SK-N-SH (cell line): ENCODE measurements around the gene ZMYND8.

Experiments
- CHD2 ChIP-seq: fragments of 150-350 bp; IDR thresholded peaks from 2 replicates; pipeline ENCODE4 v1.6.1; 2018; ENCODE audit warnings: low read length; ENCODE audit not compliant: partially characterized antibody
- ELF1 ChIP-seq: IDR thresholded peaks from 2 replicates; pipeline ENCODE4 v1.4.0; 2012
- EP300 ChIP-seq, 2 experiments: IDR thresholded peaks; 2 replicates each; pipeline versions ENCODE4 v1.4.0 to v1.6.1; 2012; ENCODE audit warnings: borderline replicate concordance in 1 of 2, low read depth in 1 of 2, low read length in 1 of 2
- EZH2phosphoT487 ChIP-seq: fragments of 200-600 bp; sonication (generic); IDR thresholded peaks from 2 replicates; pipeline ENCODE4 v1.6.1; 2017; ENCODE audit warnings: low read depth, mixed run types, mild to moderate bottlenecking, antibody characterized with exemption, moderate library complexity, borderline replicate concordance
- GABPA ChIP-seq: IDR thresholded peaks from 2 replicates; pipeline ENCODE4 v1.4.0; 2012; ENCODE audit warnings: low read depth, mild to moderate bottlenecking
- GATA2 ChIP-seq: sonication (generic); formaldehyde crosslinking; IDR thresholded peaks from 2 replicates; pipeline ENCODE4 v1.5.0; 2020; ENCODE audit warnings: mild to moderate bottlenecking, missing genetic modification reagents
- POLR2AphosphoS5 ChIP-seq: IDR thresholded peaks from 2 replicates; pipeline ENCODE4 v1.6.1; 2012; ENCODE audit warnings: low read depth, low read length
- RXRA ChIP-seq: IDR thresholded peaks from 2 replicates; pipeline ENCODE4 v1.4.0; 2012; ENCODE audit warnings: low read depth, mild to moderate bottlenecking, borderline replicate concordance
- SMC3 ChIP-seq: IDR thresholded peaks from 2 replicates; pipeline ENCODE4 v1.6.1; 2012; ENCODE audit warnings: low read depth, low read length, improper control_type of control experiment
- USF2 ChIP-seq: fragments of 150-350 bp; IDR thresholded peaks from 2 replicates; pipeline ENCODE4 v1.6.1; 2017; ENCODE audit warnings: antibody characterized with exemption, low read length, low read depth, borderline replicate concordance
- TF ChIP-seq, protein P1 (sequence below): fragments of 200-600 bp; sonication (generic); IDR thresholded peaks from 2 replicates; pipeline ENCODE4 v1.6.1; 2017; ENCODE audit warnings: antibody characterized with exemption, mild to moderate bottlenecking, moderate library complexity
- TF ChIP-seq, protein P2 (sequence below): IDR thresholded peaks from 2 replicates; pipeline ENCODE4 v1.4.0; 2012; ENCODE audit warnings: low read depth, borderline replicate concordance

GRCh38 chr20:47187450-47188195 is 168.9 kb downstream of the ZMYND8 start:
- TF ChIP-seq EP300 (IDR thresholded peaks at IDR 0.05; ENCODE audit: borderline replicate concordance in 1 of 2, low read depth in 1 of 2, low read length in 1 of 2): no peak
- TF ChIP-seq, protein P1, sequence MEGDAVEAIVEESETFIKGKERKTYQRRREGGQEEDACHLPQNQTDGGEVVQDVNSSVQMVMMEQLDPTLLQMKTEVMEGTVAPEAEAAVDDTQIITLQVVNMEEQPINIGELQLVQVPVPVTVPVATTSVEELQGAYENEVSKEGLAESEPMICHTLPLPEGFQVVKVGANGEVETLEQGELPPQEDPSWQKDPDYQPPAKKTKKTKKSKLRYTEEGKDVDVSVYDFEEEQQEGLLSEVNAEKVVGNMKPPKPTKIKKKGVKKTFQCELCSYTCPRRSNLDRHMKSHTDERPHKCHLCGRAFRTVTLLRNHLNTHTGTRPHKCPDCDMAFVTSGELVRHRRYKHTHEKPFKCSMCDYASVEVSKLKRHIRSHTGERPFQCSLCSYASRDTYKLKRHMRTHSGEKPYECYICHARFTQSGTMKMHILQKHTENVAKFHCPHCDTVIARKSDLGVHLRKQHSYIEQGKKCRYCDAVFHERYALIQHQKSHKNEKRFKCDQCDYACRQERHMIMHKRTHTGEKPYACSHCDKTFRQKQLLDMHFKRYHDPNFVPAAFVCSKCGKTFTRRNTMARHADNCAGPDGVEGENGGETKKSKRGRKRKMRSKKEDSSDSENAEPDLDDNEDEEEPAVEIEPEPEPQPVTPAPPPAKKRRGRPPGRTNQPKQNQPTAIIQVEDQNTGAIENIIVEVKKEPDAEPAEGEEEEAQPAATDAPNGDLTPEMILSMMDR: no peak
- no peak for TF ChIP-seq USF2
- no peak for TF ChIP-seq SMC3
- TF ChIP-seq GABPA: no peak
- TF ChIP-seq CHD2: no peak
- TF ChIP-seq RXRA: no peak
- no peak for TF ChIP-seq EZH2phosphoT487
- TF ChIP-seq, protein P2, sequence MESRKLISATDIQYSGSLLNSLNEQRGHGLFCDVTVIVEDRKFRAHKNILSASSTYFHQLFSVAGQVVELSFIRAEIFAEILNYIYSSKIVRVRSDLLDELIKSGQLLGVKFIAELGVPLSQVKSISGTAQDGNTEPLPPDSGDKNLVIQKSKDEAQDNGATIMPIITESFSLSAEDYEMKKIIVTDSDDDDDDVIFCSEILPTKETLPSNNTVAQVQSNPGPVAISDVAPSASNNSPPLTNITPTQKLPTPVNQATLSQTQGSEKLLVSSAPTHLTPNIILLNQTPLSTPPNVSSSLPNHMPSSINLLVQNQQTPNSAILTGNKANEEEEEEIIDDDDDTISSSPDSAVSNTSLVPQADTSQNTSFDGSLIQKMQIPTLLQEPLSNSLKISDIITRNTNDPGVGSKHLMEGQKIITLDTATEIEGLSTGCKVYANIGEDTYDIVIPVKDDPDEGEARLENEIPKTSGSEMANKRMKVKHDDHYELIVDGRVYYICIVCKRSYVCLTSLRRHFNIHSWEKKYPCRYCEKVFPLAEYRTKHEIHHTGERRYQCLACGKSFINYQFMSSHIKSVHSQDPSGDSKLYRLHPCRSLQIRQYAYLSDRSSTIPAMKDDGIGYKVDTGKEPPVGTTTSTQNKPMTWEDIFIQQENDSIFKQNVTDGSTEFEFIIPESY: no peak
- no peak for TF ChIP-seq GATA2 (CRISPR knock-in tag)
- TF ChIP-seq ELF1: no peak
- no peak for TF ChIP-seq POLR2AphosphoS5
